DND-41 (cell line): Measurements from ENCODE around the gene RAD9A.

ENCODE experiments used
- ATAC-seq: fragments of 200-7000 bp; cut with Tn5 transposase; 3 replicates; pipeline ENCODE4 v1.9.1; 2021; ENCODE audit warnings: low read depth; ENCODE audit not compliant: insufficient read depth
- DNase-seq: peaks from one replicate; pipeline ENCODE4 v3.0.0-alpha.2; 2020
- H2AFZ ChIP-seq: 2 replicates; pipeline ENCODE4 v1.6.0; 2012; ENCODE audit warnings: low read depth, low read length
- H3K27ac ChIP-seq: 2 replicates; pipeline ENCODE4 v1.5.1; 2012; ENCODE audit warnings: low read length, inconsistent platforms
- H3K27me3 ChIP-seq: fragments of 200-600 bp; sonication (generic); 2 replicates; pipeline ENCODE4 v1.6.0; 2012; ENCODE audit warnings: low read length, mild to moderate bottlenecking, inconsistent platforms; ENCODE audit not compliant: insufficient read depth, poor library complexity
- H3K36me3 ChIP-seq: 2 replicates; pipeline ENCODE4 v1.5.1; 2012; ENCODE audit warnings: low read length, inconsistent platforms; ENCODE audit not compliant: insufficient read depth
- H3K4me1 ChIP-seq: 2 replicates; pipeline ENCODE4 v1.5.1; 2012; ENCODE audit warnings: mild to moderate bottlenecking, low read length; ENCODE audit not compliant: insufficient read depth
- H3K4me2 ChIP-seq: 2 replicates; pipeline ENCODE4 v1.6.0; 2012; ENCODE audit warnings: mild to moderate bottlenecking, moderate library complexity, low read length, inconsistent platforms; ENCODE audit not compliant: insufficient read depth
- H3K4me3 ChIP-seq, 2 experiments: fragments of 200-600 bp in 1 of 2; shearing (Covaris generic) in 1 of 2; 2 replicates each; pipeline ENCODE4 v1.5.1; 2012 to 2016; ENCODE audit warnings: inconsistent platforms in 2 of 2, low read length in 2 of 2, mild to moderate bottlenecking in 2 of 2, low read depth in 1 of 2, moderate library complexity in 1 of 2
- H3K79me2 ChIP-seq: 2 replicates; pipeline ENCODE4 v1.6.0; 2012; ENCODE audit warnings: low read length, inconsistent platforms; ENCODE audit not compliant: insufficient read depth
- H3K9ac ChIP-seq: 2 replicates; pipeline ENCODE4 v1.6.0; 2012; ENCODE audit warnings: low read depth, mild to moderate bottlenecking, inconsistent platforms, low read length, moderate library complexity
- H3K9me3 ChIP-seq: 2 replicates; pipeline ENCODE4 v1.5.1; 2012; ENCODE audit warnings: low read length, moderate library complexity, mild to moderate bottlenecking, inconsistent platforms; ENCODE audit not compliant: insufficient read depth, severe bottlenecking
- H4K20me1 ChIP-seq: 2 replicates; pipeline ENCODE4 v1.6.0; 2012; ENCODE audit warnings: low read length; ENCODE audit not compliant: insufficient read depth
- CTCF ChIP-seq: IDR thresholded peaks from 2 replicates; pipeline ENCODE4 v1.5.1; 2012; ENCODE audit warnings: borderline replicate concordance, low read length, moderate library complexity, mild to moderate bottlenecking; ENCODE audit not compliant: poor library complexity, severe bottlenecking; ENCODE audit errors: extremely low read depth
- EZH2 ChIP-seq: IDR thresholded peaks from 3 replicates; pipeline ENCODE4 v1.6.1; 2012; ENCODE audit warnings: borderline replicate concordance, low read depth, mild to moderate bottlenecking, moderate library complexity, low read length, inconsistent platforms; ENCODE audit not compliant: severe bottlenecking

Gene RAD9A

GRCh38 chr11:67397986-67398660, 6.3 kb downstream of the RAD9A start:
- peaks cover 82% of the 10 kb centered on the region for H3K4me1 ChIP-seq
- H3K9me3 ChIP-seq = no peaks in the 10 kb centered on the region
- H3K27me3 ChIP-seq = no peaks in the 10 kb centered on the region
- ATAC-seq = no peak
- H3K27ac ChIP-seq = peak overlapping the region; percentile 31; the same call in 1 of the 2 replicates
- peaks cover 77% of the 10 kb centered on the region for H3K36me3 ChIP-seq
- no peak overlapping the region for H2AFZ ChIP-seq
- no peak overlapping the region for H3K4me3 ChIP-seq
- no peak overlapping the region for H3K9ac ChIP-seq
- peak overlapping the region; percentile 34; the same call in 1 of the 2 replicates for H3K4me2 ChIP-seq
- H3K79me2 ChIP-seq = peaks cover 84% of the 10 kb centered on the region
- H4K20me1 ChIP-seq = peaks cover 68% of the 10 kb centered on the region
- TF ChIP-seq EZH2 = no peak
- TF ChIP-seq CTCF = no peak
- DNase-seq = no peak

- peaks cover 70% of the 10 kb centered on the region for H3K36me3 ChIP-seq
- no peak overlapping the region for H2AFZ ChIP-seq
- DNase-seq (no peak), ATAC-seq (no peak)
- peak overlapping the region in 1 of 2 experiments; percentile 37; a peak in 2 of 4 replicates for H3K4me3 ChIP-seq
- H4K20me1 ChIP-seq = peaks cover 60% of the 10 kb centered on the region
- peak overlapping the region; percentile 98; the same call in 1 of the 2 replicates for H3K9ac ChIP-seq
- H3K27me3 ChIP-seq = no peaks in the 10 kb centered on the region
- peak overlapping the region; percentile 89 for H3K4me2 ChIP-seq
- peaks cover 81% of the 10 kb centered on the region for H3K4me1 ChIP-seq
- H3K79me2 ChIP-seq = peaks cover 84% of the 10 kb centered on the region
- H3K9me3 ChIP-seq = no peaks in the 10 kb centered on the region
- TF ChIP-seq CTCF (no peak), EZH2 (no peak)
- H3K27ac ChIP-seq = peak overlapping the region; percentile 8
Measured at GRCh38 chr11:67398661-67399563, 7.1 kb downstream of the RAD9A start.

- Histone ChIP-seq H3K27me3 (no peaks in the 10 kb centered on the region), H3K36me3 (peaks cover 72% of the 10 kb centered on the region), H4K20me1 (peaks cover 55% of the 10 kb centered on the region), H3K9ac (peak overlapping the region; percentile 98), H3K4me1 (peaks cover 90% of the 10 kb centered on the region), H3K9me3 (no peaks in the 10 kb centered on the region), H3K4me3 (peak overlapping the region; percentile 90 to 91), H3K27ac (peak overlapping the region; percentile 88), H3K79me2 (peaks cover 93% of the 10 kb centered on the region), H2AFZ (no peak overlapping the region), H3K4me2 (peak overlapping the region; percentile 89)
- TF ChIP-seq EZH2 (no peak), CTCF (no peak)
- no peak for DNase-seq
- ATAC-seq = no peak
Measured at GRCh38 chr11:67400251-67400941, 8.6 kb downstream of the RAD9A start.
